Kidney (tissue), 14 donors: ENCODE data around the gene WWC1. TPM values are rescaled to one million over a fixed set of nuclear protein-coding genes. Genes with fewer than 3 reads are reported as not detected.

Source experiments
- DNase-seq, 5 donors: peaks; one replicate each; pipeline ENCODE4 v3.0.0-alpha.2; 2013 to 2020
- FAIRE-seq: peaks from 2 replicates; lab custom pipeline; 2012; peaks lifted over from hg19 to GRCh38; lab: Jason Lieb, UNC
- H3K27ac ChIP-seq, 2 donors: one replicate each; pipeline ENCODE4 v1.7.0; 2013; ENCODE audit warnings: low read depth in 2 of 2, low read length in 2 of 2, inconsistent platforms in 1 of 2
- H3K27me3 ChIP-seq: one replicate; pipeline ENCODE4 v1.7.1; 2013; ENCODE audit warnings: low read length, inconsistent platforms; ENCODE audit not compliant: control insufficient read depth, insufficient read depth
- H3K36me3 ChIP-seq, 3 donors: one replicate each; pipeline versions ENCODE4 v1.7.0 to v1.7.1; 2013; ENCODE audit warnings: low read length in 3 of 3, control low read depth in 1 of 3, inconsistent platforms in 1 of 3; ENCODE audit not compliant: insufficient read depth in 3 of 3, control insufficient read depth in 2 of 3
- H3K4me1 ChIP-seq, 3 donors: one replicate each; pipeline versions ENCODE4 v1.7.0 to v1.7.1; 2013; ENCODE audit warnings: low read length in 3 of 3, inconsistent platforms in 1 of 3, low read depth in 1 of 3; ENCODE audit not compliant: control insufficient read depth in 2 of 3, insufficient read depth in 2 of 3
- H3K4me3 ChIP-seq, 3 donors: one replicate each; pipeline versions ENCODE4 v1.7.0 to v1.8.1; 2013; ENCODE audit warnings: low read length in 3 of 3, control low read depth in 1 of 3, inconsistent platforms in 1 of 3
- H3K9ac ChIP-seq, 3 donors: one replicate each; pipeline versions ENCODE4 v1.7.0 to v1.7.1; 2013; ENCODE audit warnings: low read length in 3 of 3, control low read depth in 1 of 3, inconsistent platforms in 1 of 3
- H3K9me3 ChIP-seq, 3 donors: one replicate each; pipeline versions ENCODE4 v1.7.0 to v1.7.1; 2013; ENCODE audit warnings: low read length in 3 of 3, control low read depth in 1 of 3, inconsistent platforms in 1 of 3; ENCODE audit not compliant: control insufficient read depth in 2 of 3, insufficient read depth in 1 of 3
- intact Hi-C: fragments of 100-400 bp; cut with DNase I; formaldehyde crosslinking; loops from one replicate; pipeline ENCODE4 v1.11.1; 2022
- polyA plus RNA-seq: library from polyadenylated mRNA; stranded (reverse); fragments of 350-450 nt; fragmentation: Illumina TruSeq; extraction: RNeasy Lipid Tissue Mini Kit (QIAGEN cat#74804); gene quantifications from one replicate; pipeline ENCODE4 v1.2.3, GENCODE V29; 2014; ENCODE audit warnings: low read depth, low replicate concordance; ENCODE audit not compliant: insufficient read depth
- total RNA-seq: library from RNA; stranded (reverse); fragmentation: NEBNext Ultra II Directional; extraction: Animal tissue kit (Norgen Biotek cat#: 25700); gene quantifications from one replicate; pipeline ENCODE4 v1.2.1, GENCODE V29; 2021
- TF ChIP-seq, protein P1 (sequence below): IDR thresholded peaks from 3 replicates; pipeline ENCODE4 v1.5.1; 2012; ENCODE audit warnings: mild to moderate bottlenecking, moderate library complexity, borderline replicate concordance; ENCODE audit not compliant: insufficient read depth; ENCODE audit errors: extremely low read depth
- donor health status: control.
- donor health status: control.
- donor health status: control.
- donor health status: control.
- donor health status: control.
- donor health status: DM: yes; HTN: yes; CAD: no.
- donor health status: Normal renal cell carcinoma (clear cell type).

The WWC1 gene
- total and polyA plus RNA-seq, 2 donors from 2014 or later, result 74.4 to 174 TPM

DNA sequence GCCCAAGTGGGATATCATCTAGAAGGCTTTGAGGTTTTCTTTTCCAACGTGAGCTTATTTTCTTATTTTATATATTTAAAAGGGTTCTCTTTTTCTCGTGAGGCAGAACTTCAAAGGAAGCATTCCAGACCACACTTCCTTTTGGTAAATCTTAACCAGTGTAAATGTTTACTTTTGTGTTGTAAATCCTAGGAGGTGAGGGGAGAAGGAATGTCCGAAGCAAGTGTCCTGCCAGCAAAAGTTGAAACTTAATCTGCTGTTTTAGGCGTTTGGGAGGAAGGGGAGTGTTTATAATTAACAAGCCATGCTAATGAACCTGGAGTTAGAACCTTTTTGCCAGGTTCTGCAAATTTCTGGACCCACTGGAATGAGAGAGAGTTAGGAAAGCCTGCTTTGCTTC is 37.9 kb downstream of the WWC1 start:
- TF ChIP-seq, protein P1, sequence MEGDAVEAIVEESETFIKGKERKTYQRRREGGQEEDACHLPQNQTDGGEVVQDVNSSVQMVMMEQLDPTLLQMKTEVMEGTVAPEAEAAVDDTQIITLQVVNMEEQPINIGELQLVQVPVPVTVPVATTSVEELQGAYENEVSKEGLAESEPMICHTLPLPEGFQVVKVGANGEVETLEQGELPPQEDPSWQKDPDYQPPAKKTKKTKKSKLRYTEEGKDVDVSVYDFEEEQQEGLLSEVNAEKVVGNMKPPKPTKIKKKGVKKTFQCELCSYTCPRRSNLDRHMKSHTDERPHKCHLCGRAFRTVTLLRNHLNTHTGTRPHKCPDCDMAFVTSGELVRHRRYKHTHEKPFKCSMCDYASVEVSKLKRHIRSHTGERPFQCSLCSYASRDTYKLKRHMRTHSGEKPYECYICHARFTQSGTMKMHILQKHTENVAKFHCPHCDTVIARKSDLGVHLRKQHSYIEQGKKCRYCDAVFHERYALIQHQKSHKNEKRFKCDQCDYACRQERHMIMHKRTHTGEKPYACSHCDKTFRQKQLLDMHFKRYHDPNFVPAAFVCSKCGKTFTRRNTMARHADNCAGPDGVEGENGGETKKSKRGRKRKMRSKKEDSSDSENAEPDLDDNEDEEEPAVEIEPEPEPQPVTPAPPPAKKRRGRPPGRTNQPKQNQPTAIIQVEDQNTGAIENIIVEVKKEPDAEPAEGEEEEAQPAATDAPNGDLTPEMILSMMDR, result no peak
- Histone ChIP-seq H3K36me3 (no peaks in the 10 kb centered on the region), H3K4me1 (peaks cover 6 to 42% (median 31%) of the 10 kb centered on the region in 3 donors), H3K27me3 (no peaks in the 10 kb centered on the region), H3K9ac (peak overlapping the region in 1 of 3 donors; percentile 14), H3K27ac (peak overlapping the region; percentile 53 to 93), H3K4me3 (peak overlapping the region in 1 of 3 donors; percentile 18), H3K9me3 (no peaks in the 10 kb centered on the region)
- peak; percentile 33 for FAIRE-seq
- intact Hi-C loops, result no loop called here
- peak in 3 of 5 donors; percentile 35 to 83 (median 79) for DNase-seq

DNA sequence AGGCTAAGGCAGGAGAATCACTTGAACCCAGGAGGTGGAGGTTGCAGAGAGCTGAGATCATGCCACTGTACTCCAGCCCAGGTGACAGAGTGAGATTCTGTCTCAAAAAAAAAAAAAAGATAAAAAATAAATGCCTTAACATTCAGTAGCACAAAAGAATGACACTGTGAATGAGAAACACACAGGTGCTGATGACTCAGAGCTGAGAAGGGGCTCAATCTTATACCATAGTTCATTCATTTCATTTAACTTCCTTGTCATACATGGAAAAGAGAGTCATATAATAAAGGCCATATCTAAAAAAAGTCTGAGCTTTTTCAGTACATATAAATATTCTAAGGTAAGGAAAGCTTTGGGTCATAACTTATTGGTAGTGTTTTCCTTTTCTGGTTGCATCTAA is 40.6 kb downstream of the WWC1 start:
- no peak overlapping the region for H3K4me3 ChIP-seq
- no peaks in the 10 kb centered on the region for H3K36me3 ChIP-seq
- peaks cover 8 to 37% (median 34%) of the 10 kb centered on the region in 3 donors for H3K4me1 ChIP-seq
- H3K9me3 ChIP-seq, result no peaks in the 10 kb centered on the region
- peak overlapping the region in 1 of 2 donors; percentile 35 for H3K27ac ChIP-seq
- TF ChIP-seq, protein P1, result no peak
- intact Hi-C loops, result no loop called here
- DNase-seq (no peak), FAIRE-seq (no peak)
- H3K9ac ChIP-seq, result no peak overlapping the region
- no peaks in the 10 kb centered on the region for H3K27me3 ChIP-seq

DNA sequence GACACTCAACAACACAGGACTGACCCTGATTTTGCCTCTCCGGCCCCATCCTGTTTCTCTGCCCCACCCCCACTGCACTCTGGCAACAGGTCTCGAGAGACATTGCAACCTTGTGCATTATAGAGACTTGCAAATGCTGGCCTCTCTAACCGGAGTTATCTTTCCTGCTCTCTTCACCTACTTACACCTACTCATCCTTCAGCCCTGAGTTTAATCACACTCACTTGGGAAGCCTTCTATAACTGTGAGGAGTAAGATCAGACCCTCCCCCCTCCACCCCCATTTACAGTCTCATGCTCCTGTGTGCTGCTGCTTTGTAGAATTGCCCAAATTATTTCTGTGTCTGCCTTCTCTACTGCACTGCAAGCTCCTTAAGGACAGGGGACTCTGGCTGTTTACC is 42.8 kb downstream of the WWC1 start:
- peaks cover 3 to 22% (median 21%) of the 10 kb centered on the region in 3 donors for H3K4me1 ChIP-seq
- TF ChIP-seq, protein P1, result no peak
- H3K9me3 ChIP-seq, result no peaks in the 10 kb centered on the region
- no peak for DNase-seq
- intact Hi-C loops, result no loop called here
- H3K27me3 ChIP-seq, result no peaks in the 10 kb centered on the region
- no peak overlapping the region for H3K4me3 ChIP-seq
- no peaks in the 10 kb centered on the region for H3K36me3 ChIP-seq
- H3K9ac ChIP-seq, result no peak overlapping the region
- FAIRE-seq, result no peak
- peak overlapping the region; percentile 5 to 33 for H3K27ac ChIP-seq

DNA sequence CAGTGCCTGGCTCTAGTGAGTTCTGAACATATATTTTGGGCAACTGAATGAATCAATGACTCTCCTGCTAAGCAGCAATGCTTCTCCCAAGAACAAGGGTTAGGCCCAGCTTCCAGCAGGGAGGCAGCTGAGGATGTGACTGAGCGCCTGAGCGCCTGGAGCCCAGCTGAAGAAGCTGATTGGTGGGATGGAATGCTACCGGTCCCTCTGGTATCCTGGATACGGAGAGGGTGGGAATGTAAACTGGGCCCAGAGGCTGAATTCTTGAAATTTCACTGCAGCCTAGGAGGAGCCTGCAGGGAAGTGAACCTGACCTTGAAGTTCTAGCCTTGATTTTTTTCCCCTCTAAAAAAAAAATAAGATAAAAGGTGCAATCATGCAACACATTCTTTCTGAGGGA is 43.2 kb downstream of the WWC1 start:
- peak overlapping the region; percentile 5 to 33 for H3K27ac ChIP-seq
- no peaks in the 10 kb centered on the region for H3K36me3 ChIP-seq
- no peak overlapping the region for H3K4me3 ChIP-seq
- H3K4me1 ChIP-seq, result peaks cover 3 to 23% (median 22%) of the 10 kb centered on the region in 3 donors
- intact Hi-C loops, result no loop called here
- H3K27me3 ChIP-seq, result no peaks in the 10 kb centered on the region
- no peak for FAIRE-seq
- TF ChIP-seq, protein P1, result no peak
- DNase-seq, result peak; percentile 74 to 94 (median 88)
- no peak overlapping the region for H3K9ac ChIP-seq
- H3K9me3 ChIP-seq, result no peaks in the 10 kb centered on the region
